ENCODE measurements around the gene HELZ.

- TF ChIP-seq POLR2A (IDR thresholded peaks at IDR 0.05), result no peak
- no peak for TF ChIP-seq POLR2AphosphoS5 (IDR thresholded peaks at IDR 0.05)
Measured at GRCh38 chr17:67272312-67273047, 27.5 kb upstream of the HELZ start.
